DOHH2 (cell line): ENCODE results near the gene FGF11.

Experiments
- H3F3A ChIP-seq: fragments of 200-600 bp; sonication (generic), shearing (Covaris generic); 2 replicates; pipeline ENCODE4 v1.6.0; 2016; ENCODE audit warnings: antibody characterized with exemption, mild to moderate bottlenecking; ENCODE audit not compliant: control insufficient read depth, insufficient read depth
- H3K27ac ChIP-seq: fragments of 200-600 bp; sonication (generic); 2 replicates; pipeline ENCODE4 v1.5.1; 2014; ENCODE audit warnings: low read depth, mild to moderate bottlenecking, low read length, moderate library complexity
- H3K27me3 ChIP-seq: fragments of 200-600 bp; sonication (generic); 2 replicates; pipeline ENCODE4 v1.6.1; 2014; ENCODE audit warnings: mild to moderate bottlenecking, low read length, mixed read lengths; ENCODE audit not compliant: control insufficient read depth
- H3K36me3 ChIP-seq: fragments of 200-600 bp; sonication (generic); 2 replicates; pipeline ENCODE4 v1.6.1; 2014; ENCODE audit warnings: mild to moderate bottlenecking, low read length, moderate library complexity, mixed read lengths; ENCODE audit not compliant: control insufficient read depth
- H3K4me1 ChIP-seq: fragments of 200-600 bp; sonication (generic); 2 replicates; pipeline ENCODE4 v1.6.1; 2014; ENCODE audit warnings: mild to moderate bottlenecking, low read length, mixed read lengths; ENCODE audit not compliant: control insufficient read depth
- H3K4me2 ChIP-seq: fragments of 200-600 bp; sonication (generic); 2 replicates; pipeline ENCODE4 v1.6.0; 2014; ENCODE audit warnings: mild to moderate bottlenecking, low read length, moderate library complexity
- H3K4me3 ChIP-seq: fragments of 200-600 bp; sonication (generic); 2 replicates; pipeline ENCODE4 v1.5.1; 2014; ENCODE audit warnings: mild to moderate bottlenecking, low read length, mixed read lengths
- H3K79me2 ChIP-seq: fragments of 200-600 bp; sonication (generic); 2 replicates; pipeline ENCODE4 v1.6.1; 2014; ENCODE audit warnings: mild to moderate bottlenecking, low read length, mixed read lengths; ENCODE audit not compliant: control insufficient read depth
- H3K9me2 ChIP-seq: fragments of 200-600 bp; sonication (generic); replicated peaks from 2 replicates; pipeline ENCODE4 v1.6.1; 2014; ENCODE audit warnings: mild to moderate bottlenecking, low read length, mixed read lengths; ENCODE audit not compliant: control insufficient read depth
- H3K9me3 ChIP-seq: fragments of 200-600 bp; sonication (generic); 2 replicates; pipeline ENCODE4 v1.6.1; 2014; ENCODE audit warnings: antibody characterized with exemption, low read length, mixed read lengths; ENCODE audit not compliant: control insufficient read depth, insufficient read depth
- H4K20me1 ChIP-seq: fragments of 200-600 bp; sonication (generic); 2 replicates; pipeline ENCODE4 v1.6.0; 2014; ENCODE audit warnings: low read depth, mild to moderate bottlenecking, antibody characterized with exemption, low read length, moderate library complexity; ENCODE audit not compliant: control insufficient read depth, insufficient read depth
- CTCF ChIP-seq: fragments of 200-600 bp; sonication (generic); IDR thresholded peaks from one replicate; pipeline ENCODE4 v1.5.1; 2014; ENCODE audit warnings: antibody characterized with exemption, mild to moderate bottlenecking, low read depth, low read length; ENCODE audit not compliant: poor library complexity, severe bottlenecking
- EZH2phosphoT487 ChIP-seq: fragments of 200-600 bp; sonication (generic); IDR thresholded peaks from 2 replicates; pipeline ENCODE4 v1.6.1; 2017; ENCODE audit warnings: borderline replicate concordance, mild to moderate bottlenecking, antibody characterized with exemption, low read length, moderate library complexity, mixed read lengths

Gene FGF11

GRCh38 chr17:7416323-7416722 lies 23.0 kb upstream of the FGF11 start:
- 0 out of 2 replicates have a peak, but pooled peaks cover 2% of the 10 kb centered on the region for H3F3A ChIP-seq
- H3K4me1 ChIP-seq, result no peaks in the 10 kb centered on the region
- no peak overlapping the region for H3K4me2 ChIP-seq
- no peak overlapping the region for H3K27ac ChIP-seq
- H3K36me3 ChIP-seq, result no peaks in the 10 kb centered on the region
- no peaks in the 10 kb centered on the region for H4K20me1 ChIP-seq
- H3K27me3 ChIP-seq, result no peaks in the 10 kb centered on the region; the same call in 1 of the 2 replicates
- no peaks in the 10 kb centered on the region for H3K79me2 ChIP-seq
- no peak for TF ChIP-seq CTCF
- no peak for TF ChIP-seq EZH2phosphoT487
- no peaks in the 10 kb centered on the region for H3K9me2 ChIP-seq
- H3K4me3 ChIP-seq, result no peak overlapping the region
- no peaks in the 10 kb centered on the region for H3K9me3 ChIP-seq

- Histone ChIP-seq H3K9me3 (no peaks in the 10 kb centered on the region), H3K4me1 (no peaks in the 10 kb centered on the region), H3F3A (0 out of 2 replicates have a peak, but pooled peaks cover 2% of the 10 kb centered on the region), H3K27ac (no peak overlapping the region), H3K79me2 (no peaks in the 10 kb centered on the region), H3K36me3 (no peaks in the 10 kb centered on the region), H3K4me2 (no peak overlapping the region), H3K9me2 (no peaks in the 10 kb centered on the region), H3K27me3 (no peaks in the 10 kb centered on the region; the same call in 1 of the 2 replicates), H3K4me3 (no peak overlapping the region), H4K20me1 (no peaks in the 10 kb centered on the region)
- TF ChIP-seq EZH2phosphoT487 (no peak), CTCF (no peak)
Observed at GRCh38 chr17:7417056-7417655, 22.2 kb upstream of the FGF11 start.

- Histone ChIP-seq H3K4me3 (no peak overlapping the region), H3K4me1 (no peaks in the 10 kb centered on the region), H3K27me3 (no peaks in the 10 kb centered on the region; the same call in 1 of the 2 replicates), H3K4me2 (no peak overlapping the region), H3K36me3 (no peaks in the 10 kb centered on the region), H3K9me3 (no peaks in the 10 kb centered on the region), H3K27ac (no peak overlapping the region), H4K20me1 (no peaks in the 10 kb centered on the region), H3F3A (no peaks in the 10 kb centered on the region), H3K9me2 (no peaks in the 10 kb centered on the region), H3K79me2 (no peaks in the 10 kb centered on the region)
- no peak for TF ChIP-seq CTCF
- no peak for TF ChIP-seq EZH2phosphoT487
Observed at GRCh38 chr17:7418472-7419152, 20.7 kb upstream of the FGF11 start.
